Stomach (tissue), 4 donors: ENCODE measurements around the gene SLC2A4RG.

ENCODE experiments used
- CTCF ChIP-seq, 7 experiments: fragments of 450-650 bp in 4 of 7; fragments of 200-600 bp in 3 of 7; sonication (generic) in 3 of 7; IDR thresholded peaks; one replicate each; pipeline ENCODE4 v1.5.1; 2016 to 2019; ENCODE audit warnings: antibody characterized with exemption in 7 of 7, control low read depth in 2 of 7, mild to moderate bottlenecking in 1 of 7
- POLR2A ChIP-seq, 4 donors: fragments of 450-650 bp; IDR thresholded peaks; one replicate each; pipeline ENCODE4 v1.6.1; 2016; ENCODE audit warnings: antibody characterized with exemption in 4 of 4, control low read depth in 2 of 4, mild to moderate bottlenecking in 1 of 4, moderate library complexity in 1 of 4

- TF ChIP-seq POLR2A (IDR thresholded peaks at IDR 0.05) (no peak), CTCF (IDR thresholded peaks at IDR 0.05) (no peak)
These were observed 38.6 kb downstream of the SLC2A4RG start for GRCh38 chr20:63778034-63778752.
